Heart right ventricle (tissue), 16 donors: ENCODE data around the gene BLCAP. TPM values are rescaled to one million over a fixed set of nuclear protein-coding genes. Genes with fewer than 3 reads are reported as not detected.
"Not testable (repeated sequence)": the region's sequence is repeated elsewhere in the genome, so short reads cannot be mapped to it uniquely, and the experiment has no call there.

ENCODE experiments used
- ATAC-seq, 8 donors: fragments of 200-7000 bp; cut with Tn5 transposase; one replicate each; pipeline ENCODE4 v1.9.1; 2020; ENCODE audit warnings: mild to moderate bottlenecking in 8 of 8, moderate library complexity in 8 of 8, moderate number of reproducible peaks in 1 of 8
- DNase-seq, 2 donors: peaks; one replicate each; pipeline ENCODE4 v3.0.0-alpha.2; 2020
- H3K27ac ChIP-seq, 10 donors: fragments of 200-600 bp; sonication (generic) in 2 of 10; one replicate each; pipeline versions ENCODE4 v1.5.0 to v1.8.0; 2020 to 2022; ENCODE audit warnings: mild to moderate bottlenecking in 3 of 10
- H3K27me3 ChIP-seq, 7 donors: fragments of 200-600 bp; one replicate each; pipeline ENCODE4 v1.8.0; 2021 to 2022; ENCODE audit warnings: mild to moderate bottlenecking in 2 of 7
- H3K36me3 ChIP-seq, 9 donors: fragments of 200-600 bp; sonication (generic) in 1 of 9; one replicate each; pipeline versions ENCODE4 v1.5.0 to v1.8.0; 2020 to 2022; ENCODE audit warnings: mild to moderate bottlenecking in 2 of 9
- H3K4me1 ChIP-seq, 9 donors: fragments of 200-600 bp; sonication (generic) in 1 of 9; one replicate each; pipeline versions ENCODE4 v1.5.0 to v1.8.0; 2020 to 2022; ENCODE audit warnings: mild to moderate bottlenecking in 4 of 9
- H3K4me3 ChIP-seq, 10 donors: fragments of 200-600 bp; sonication (generic) in 2 of 10; one replicate each; pipeline versions ENCODE4 v1.5.0 to v1.8.0; 2020 to 2022; ENCODE audit warnings: mild to moderate bottlenecking in 7 of 10, moderate library complexity in 2 of 10
- H3K9me3 ChIP-seq, 11 donors: fragments of 200-600 bp in 10 of 11; sonication (generic) in 2 of 11; one replicate each; pipeline versions ENCODE4 v1.5.0 to v1.8.0; 2013 to 2022; ENCODE audit warnings: mild to moderate bottlenecking in 2 of 11, control low read depth in 1 of 11, moderate library complexity in 1 of 11
- WGBS, 2 donors: extraction: QIAGEN DNeasy Blood & Tissue Kit; methylation state at CpG; one replicate each; pipeline ENCODE4 v1.1.7; 2013; ENCODE audit warnings: inconsistent platforms in 1 of 2; 5-methylcytosine and 5-hydroxymethylcytosine counted together
- intact Hi-C, 10 donors: fragments of 100-400 bp; cut with DNase I; formaldehyde crosslinking; loops; one replicate each; pipeline versions ENCODE4 v1.11.1 to v1.14.2; 2022
- long read RNA-seq, 3 donors: library from polyadenylated mRNA; unstranded; transcript quantifications; one replicate each; pipeline ENCODE4 v2.0.0, GENCODE V29; 2020 to 2021
- polyA plus RNA-seq, 2 donors: library from polyadenylated mRNA; stranded (reverse); fragments of 200-250 nt; gene quantifications; one replicate each; pipeline ENCODE4 v1.2.3, GENCODE V29; 2013
- total RNA-seq, 10 donors: library from RNA; stranded (reverse); fragmentation: NEBNext Ultra II Directional in 3 of 10; extraction: Animal tissue kit (Norgen Biotek cat#: 25700) in 3 of 10; gene quantifications; one replicate each; pipeline versions ENCODE4 v1.2.1 to v1.2.4, GENCODE V29; 2021 to 2023
- TF ChIP-seq, protein P1 (sequence below), 9 donors: fragments of 200-600 bp; sonication (generic) in 2 of 9; IDR thresholded peaks; one replicate each; pipeline versions ENCODE4 v1.5.0 to v1.8.0; 2021 to 2022; ENCODE audit warnings: antibody characterized with exemption in 9 of 9, mild to moderate bottlenecking in 5 of 9, moderate library complexity in 1 of 9
- donor health status: Arrhythmogenic right ventricular cardiomyopathy.
- donor health status: ischemic (EF 13 %, LVEDD 7.1; RV severe dilation, severe dysfunction).
- donor health status: healthy with polysubstance abuse.
- donor health status: DM: no; HTN: yes; CAD: no.
- donor health status: DM: no; HTN: no; CAD: no.
- donor health status: ischemic (EF 25% LVEDD 6.9; RV normal size, moderate dysfunction).
- donor health status: ischemic (EF 25% LVEDD 5.7; RV mildly dilated, moderate dysfunction).
- donor health status: healthy.
- donor health status: DM: yes; HTN: yes; CAD: no.
- donor health status: Ischemic cardiomyopathy.
- donor health status: ischemic (EF 35%, LVEDD 5.7; RV mildly dilated, moderate dysfunction).
- donor health status: nonischemic (EF 11% LVEDD 7.7; RV severe dilation, severe dysfunction).
- donor health status: DM: yes; HTN: yes; CAD: no.
- donor health status: PGD.
- donor health status: ischemic (EF 29% LVEDD 5.4; RV normal size, mild dysfunction).
- donor health status: nonischemic (EF 23%, LVEDD 6.1; RV moderate dilation, normal function).

Gene BLCAP
- total RNA-seq: 100 to 1,000 TPM in 1 of 10 donors, 10 to 100 TPM in 9; 66.1 to 106 (median 84.1) TPM
- polyA plus RNA-seq: 10 to 100 TPM; 73.3 to 79.3 TPM
- long read RNA-seq, donor 1, transcript BLCAP-215 (2 exons, 2,017 nt): major isoform, 136 of 174 reads
- long read RNA-seq, donor 1, partial matches to known transcripts: 35 of 174 reads
- long read RNA-seq, donor 1, other reads (novel, unspliced or antisense): 1 of 174 reads
- long read RNA-seq, donor 2, full-length matches to known transcripts: 132 of 174 reads
- long read RNA-seq, donor 2, partial matches to known transcripts: 0 of 174 reads
- long read RNA-seq, donor 2, other reads (novel, unspliced or antisense): 42 of 174 reads
- long read RNA-seq, donor 3, transcript BLCAP-215 (2 exons, 2,017 nt): major isoform, 464 of 514 reads
- long read RNA-seq, donor 3, partial matches to known transcripts: 0 of 514 reads
- long read RNA-seq, donor 3, other reads (novel, unspliced or antisense): 47 of 514 reads

DNA sequence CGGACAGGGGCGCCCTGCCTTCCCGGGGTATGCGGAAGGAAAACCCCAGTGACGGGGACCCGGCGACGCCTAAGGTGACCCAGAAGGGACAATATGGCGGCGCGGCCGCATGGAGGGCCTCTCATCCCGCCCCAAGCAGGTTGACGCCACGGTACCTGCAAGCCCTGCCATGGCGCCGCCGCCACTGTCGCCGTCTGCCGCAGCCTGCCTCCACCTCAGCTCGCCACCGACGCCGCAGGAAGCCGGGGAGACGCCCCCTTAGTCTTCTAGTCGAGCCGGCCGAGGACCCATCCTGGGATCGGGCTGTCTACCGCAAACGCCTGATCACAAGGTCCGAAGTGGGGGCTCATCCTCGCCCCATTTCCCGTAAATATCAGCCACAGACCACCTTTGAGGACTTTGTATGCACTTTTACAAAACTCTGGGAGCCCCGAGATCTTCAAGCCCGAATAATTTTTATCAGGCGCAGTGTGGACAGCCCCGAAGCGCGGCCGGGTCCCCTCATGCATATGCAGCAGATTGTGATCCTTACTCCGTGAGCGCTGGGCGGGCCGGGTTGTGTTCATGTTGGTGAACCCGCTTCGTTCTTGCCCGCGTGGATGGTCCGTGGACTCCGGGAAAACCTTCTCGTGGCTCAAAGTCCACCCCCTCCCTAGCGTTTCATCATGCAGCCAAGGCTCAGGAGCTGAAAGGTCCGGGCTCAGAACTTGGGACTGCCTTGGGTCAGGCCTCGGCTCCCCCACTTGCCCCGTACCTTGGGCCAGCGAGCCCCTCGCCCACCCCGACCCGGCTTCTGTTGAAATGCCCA, at the start of gene BLCAP:
BLCAP (minus strand) TSS at position 239 of the 808 bp plus-strand sequence. CDS start 8,702 bp downstream, outside the sequence.
- peaks cover 21 to 47% (median 37%) of the 10 kb centered on the region in 9 donors for H3K4me1 ChIP-seq
- intact Hi-C loops: loop anchor here in 3 of 10 donors (5.0 kb wide), 3 partner anchors 121 to 241 kb away; partner anchors contain the start of gene MANBAL (in 2 of the 3)
- WGBS, 2 donors: 1% methylated on average over 62 of the region's 62 CpGs
- peak within 1 kb of the TSS; percentile 90 to 99 (median 97) for H3K27ac ChIP-seq
- no peaks in the 10 kb centered on the region for H3K27me3 ChIP-seq
- TF ChIP-seq, protein P1, sequence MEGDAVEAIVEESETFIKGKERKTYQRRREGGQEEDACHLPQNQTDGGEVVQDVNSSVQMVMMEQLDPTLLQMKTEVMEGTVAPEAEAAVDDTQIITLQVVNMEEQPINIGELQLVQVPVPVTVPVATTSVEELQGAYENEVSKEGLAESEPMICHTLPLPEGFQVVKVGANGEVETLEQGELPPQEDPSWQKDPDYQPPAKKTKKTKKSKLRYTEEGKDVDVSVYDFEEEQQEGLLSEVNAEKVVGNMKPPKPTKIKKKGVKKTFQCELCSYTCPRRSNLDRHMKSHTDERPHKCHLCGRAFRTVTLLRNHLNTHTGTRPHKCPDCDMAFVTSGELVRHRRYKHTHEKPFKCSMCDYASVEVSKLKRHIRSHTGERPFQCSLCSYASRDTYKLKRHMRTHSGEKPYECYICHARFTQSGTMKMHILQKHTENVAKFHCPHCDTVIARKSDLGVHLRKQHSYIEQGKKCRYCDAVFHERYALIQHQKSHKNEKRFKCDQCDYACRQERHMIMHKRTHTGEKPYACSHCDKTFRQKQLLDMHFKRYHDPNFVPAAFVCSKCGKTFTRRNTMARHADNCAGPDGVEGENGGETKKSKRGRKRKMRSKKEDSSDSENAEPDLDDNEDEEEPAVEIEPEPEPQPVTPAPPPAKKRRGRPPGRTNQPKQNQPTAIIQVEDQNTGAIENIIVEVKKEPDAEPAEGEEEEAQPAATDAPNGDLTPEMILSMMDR (IDR thresholded peaks at IDR 0.05): no peak
- no peaks in the 10 kb centered on the region for H3K9me3 ChIP-seq
- H3K4me3 ChIP-seq: peak within 1 kb of the TSS; percentile 83 to 99 (median 93)
- no peaks in the 10 kb centered on the region for H3K36me3 ChIP-seq
- DNase-seq (peak; percentile 92 to 94), ATAC-seq (peak; percentile 91 to 95 (median 94))

GRCh38 chr20:37577436-37577835, 49.8 kb upstream of the BLCAP start:
- not testable (repeated sequence) for H3K27ac ChIP-seq

DNA sequence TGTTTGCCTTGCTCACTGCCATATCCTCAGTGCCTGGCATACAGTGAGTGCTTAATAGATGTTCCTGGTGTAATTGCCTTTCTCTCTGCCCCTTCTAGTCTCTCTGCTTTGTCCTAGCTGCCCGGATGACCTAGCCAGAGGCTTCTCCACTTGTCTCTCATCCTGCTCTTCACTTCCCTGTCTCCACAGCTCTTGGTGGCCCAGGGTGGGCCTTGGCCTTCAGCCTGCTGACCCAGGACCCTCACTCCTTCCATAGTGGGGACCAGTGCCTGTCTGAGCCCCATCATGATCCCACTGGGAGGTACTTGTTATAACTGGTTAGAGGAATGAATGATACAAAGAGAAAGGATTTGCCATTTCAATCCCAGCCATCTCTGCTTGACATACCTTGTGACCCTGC, 49.2 kb upstream of the BLCAP start:
- intact Hi-C loops: loop anchor here in 1 of 10 donors (10.0 kb wide), 1 partner anchor 198 kb away; no protein-coding TSS in a partner anchor
- no peak overlapping the region for H3K4me3 ChIP-seq
- WGBS, 2 donors: 58 to 74% methylated on average over 1 of the region's 1 CpG
- DNase-seq (no peak), ATAC-seq (no peak)
- H3K4me1 ChIP-seq: no peaks in the 10 kb centered on the region
- no peaks in the 10 kb centered on the region for H3K36me3 ChIP-seq
- no peak overlapping the region for H3K27ac ChIP-seq
- H3K27me3 ChIP-seq: peaks cover 0 to 37% (median 18%) of the 10 kb centered on the region in 7 donors
- TF ChIP-seq, protein P1 (IDR thresholded peaks at IDR 0.05): no peak
- H3K9me3 ChIP-seq: no peaks in the 10 kb centered on the region

More at GRCh38 chr20:37577436-37577835, 49.8 kb upstream of the BLCAP start:
- intact Hi-C loops: loop anchor here in 1 of 10 donors (10.0 kb wide), 1 partner anchor 197 kb away; no protein-coding TSS in a partner anchor
- not testable (repeated sequence) for H3K4me3 ChIP-seq, DNase-seq, ATAC-seq, H3K9me3 ChIP-seq, H3K36me3 ChIP-seq, H3K4me1 ChIP-seq
- WGBS, 2 donors: 83% methylated on average over 4 of the region's 4 CpGs
- H3K27me3 ChIP-seq: peaks cover 0 to 38% (median 18%) of the 10 kb centered on the region in 7 donors

DNA sequence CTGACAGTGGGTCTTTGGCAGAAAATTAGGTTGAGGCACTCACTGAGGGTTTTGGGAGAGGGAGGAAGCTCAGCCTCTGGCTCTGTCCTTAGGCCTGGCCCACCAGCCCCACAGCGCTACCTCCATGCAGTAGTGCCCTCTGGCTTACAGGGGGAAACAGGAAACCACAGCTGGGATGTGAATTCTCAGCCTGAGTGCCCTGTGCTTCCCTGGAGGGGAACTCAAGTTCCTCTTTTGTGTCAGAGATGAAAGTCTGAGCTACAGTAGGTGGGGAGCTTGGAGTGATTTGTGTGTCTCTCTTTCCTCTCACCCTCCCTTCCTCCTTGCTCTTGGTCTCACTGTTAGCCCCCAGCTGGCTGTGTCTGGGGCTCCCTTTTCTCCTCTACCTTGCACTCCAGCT, 48.2 kb upstream of the BLCAP start:
- 9 to 31% methylated on average over 1 of the region's 1 CpG for WGBS, 2 donors
- no peaks in the 10 kb centered on the region for H3K36me3 ChIP-seq
- H3K27me3 ChIP-seq: peaks cover 0 to 42% (median 14%) of the 10 kb centered on the region in 7 donors
- ATAC-seq (no peak), DNase-seq (no peak)
- intact Hi-C loops: loop anchor here in 1 of 10 donors (10.0 kb wide), 1 partner anchor 199 kb away; no protein-coding TSS in a partner anchor
- no peak overlapping the region for H3K27ac ChIP-seq
- TF ChIP-seq, protein P1 (IDR thresholded peaks at IDR 0.05): no peak
- no peak overlapping the region for H3K4me3 ChIP-seq
- no peaks in the 10 kb centered on the region for H3K4me1 ChIP-seq
- no peaks in the 10 kb centered on the region for H3K9me3 ChIP-seq
